ENCODE data around the gene AGAP1. TPM values are rescaled to one million over a fixed set of nuclear protein-coding genes. Genes with fewer than 3 reads are reported as not detected.

AGAP1 gene
- total RNA-seq, 4 donors from 2014 or later = 5.3 to 30.6 (median 19.2) TPM

DNA sequence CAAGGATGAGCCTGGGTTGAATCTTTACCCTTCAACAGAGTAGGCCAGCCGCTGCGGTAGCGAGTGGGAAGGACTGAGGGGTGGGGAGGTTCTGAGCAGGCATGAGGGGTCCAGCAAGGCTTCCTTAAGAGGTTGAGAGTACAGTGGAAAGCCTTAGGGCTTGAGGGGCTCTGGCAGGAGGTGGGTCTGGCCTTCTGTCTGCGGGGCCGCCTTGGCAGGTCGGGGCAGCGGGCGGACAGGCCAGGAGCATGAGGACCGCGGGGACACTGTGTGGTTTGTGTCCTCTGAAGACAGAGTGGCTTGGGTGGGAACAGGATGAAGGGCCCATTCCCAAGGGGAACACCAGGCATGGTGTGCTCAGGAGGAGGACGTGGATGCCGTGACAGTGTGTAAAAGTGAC is 250.3 kb downstream of the AGAP1 start:
- intact Hi-C loops (cut with DNase I; ENCODE audit: low total_unique reads) = loop anchor here (10.0 kb wide), 1 partner anchor 609 kb away; no protein-coding TSS in a partner anchor
- TF ChIP-seq, protein P1, sequence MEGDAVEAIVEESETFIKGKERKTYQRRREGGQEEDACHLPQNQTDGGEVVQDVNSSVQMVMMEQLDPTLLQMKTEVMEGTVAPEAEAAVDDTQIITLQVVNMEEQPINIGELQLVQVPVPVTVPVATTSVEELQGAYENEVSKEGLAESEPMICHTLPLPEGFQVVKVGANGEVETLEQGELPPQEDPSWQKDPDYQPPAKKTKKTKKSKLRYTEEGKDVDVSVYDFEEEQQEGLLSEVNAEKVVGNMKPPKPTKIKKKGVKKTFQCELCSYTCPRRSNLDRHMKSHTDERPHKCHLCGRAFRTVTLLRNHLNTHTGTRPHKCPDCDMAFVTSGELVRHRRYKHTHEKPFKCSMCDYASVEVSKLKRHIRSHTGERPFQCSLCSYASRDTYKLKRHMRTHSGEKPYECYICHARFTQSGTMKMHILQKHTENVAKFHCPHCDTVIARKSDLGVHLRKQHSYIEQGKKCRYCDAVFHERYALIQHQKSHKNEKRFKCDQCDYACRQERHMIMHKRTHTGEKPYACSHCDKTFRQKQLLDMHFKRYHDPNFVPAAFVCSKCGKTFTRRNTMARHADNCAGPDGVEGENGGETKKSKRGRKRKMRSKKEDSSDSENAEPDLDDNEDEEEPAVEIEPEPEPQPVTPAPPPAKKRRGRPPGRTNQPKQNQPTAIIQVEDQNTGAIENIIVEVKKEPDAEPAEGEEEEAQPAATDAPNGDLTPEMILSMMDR (IDR thresholded peaks at IDR 0.05) = no peak
- TF ChIP-seq POLR2A (IDR thresholded peaks at IDR 0.05) = no peak
- H3K9me3 ChIP-seq = no peaks in the 10 kb centered on the region
- H3K27ac ChIP-seq = no peak overlapping the region
- no peak for DNase-seq
- H3K4me3 ChIP-seq = no peak overlapping the region
- no peaks in the 10 kb centered on the region for H3K36me3 ChIP-seq
- H3K4me1 ChIP-seq = no peaks in the 10 kb centered on the region
- H3K27me3 ChIP-seq = no peaks in the 10 kb centered on the region

DNA sequence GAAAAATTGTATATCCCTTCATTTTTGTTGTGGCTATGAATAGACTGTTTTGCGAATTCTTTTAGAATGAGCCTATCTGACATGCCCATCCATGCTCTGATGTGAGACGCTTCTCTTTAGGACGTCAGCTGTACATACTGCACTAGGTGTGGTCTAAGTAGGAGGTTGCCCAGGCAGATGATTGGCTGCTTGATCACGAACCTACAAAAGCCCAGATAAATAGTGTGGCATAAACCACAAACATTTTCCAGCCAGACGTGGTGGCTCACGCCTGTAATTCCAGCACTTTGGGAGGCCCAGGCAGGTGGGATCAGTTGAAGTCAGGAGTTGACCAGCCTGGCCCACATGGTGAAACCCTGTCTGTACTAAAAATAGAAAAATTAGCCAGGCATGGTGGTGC is 251.8 kb downstream of the AGAP1 start:
- Histone ChIP-seq H3K9me3 (no peaks in the 10 kb centered on the region), H3K4me1 (no peaks in the 10 kb centered on the region), H3K4me3 (no peak overlapping the region), H3K36me3 (no peaks in the 10 kb centered on the region), H3K27me3 (no peaks in the 10 kb centered on the region), H3K27ac (no peak overlapping the region)
- no peak for DNase-seq
- intact Hi-C loops (cut with DNase I; ENCODE audit: low total_unique reads) = loop anchor here (5.0 to 10.0 kb wide), 2 partner anchors 148 to 611 kb away; no protein-coding TSS in a partner anchor
- TF ChIP-seq, protein P1 (IDR thresholded peaks at IDR 0.05) = no peak
- no peak for TF ChIP-seq POLR2A (IDR thresholded peaks at IDR 0.05)

DNA sequence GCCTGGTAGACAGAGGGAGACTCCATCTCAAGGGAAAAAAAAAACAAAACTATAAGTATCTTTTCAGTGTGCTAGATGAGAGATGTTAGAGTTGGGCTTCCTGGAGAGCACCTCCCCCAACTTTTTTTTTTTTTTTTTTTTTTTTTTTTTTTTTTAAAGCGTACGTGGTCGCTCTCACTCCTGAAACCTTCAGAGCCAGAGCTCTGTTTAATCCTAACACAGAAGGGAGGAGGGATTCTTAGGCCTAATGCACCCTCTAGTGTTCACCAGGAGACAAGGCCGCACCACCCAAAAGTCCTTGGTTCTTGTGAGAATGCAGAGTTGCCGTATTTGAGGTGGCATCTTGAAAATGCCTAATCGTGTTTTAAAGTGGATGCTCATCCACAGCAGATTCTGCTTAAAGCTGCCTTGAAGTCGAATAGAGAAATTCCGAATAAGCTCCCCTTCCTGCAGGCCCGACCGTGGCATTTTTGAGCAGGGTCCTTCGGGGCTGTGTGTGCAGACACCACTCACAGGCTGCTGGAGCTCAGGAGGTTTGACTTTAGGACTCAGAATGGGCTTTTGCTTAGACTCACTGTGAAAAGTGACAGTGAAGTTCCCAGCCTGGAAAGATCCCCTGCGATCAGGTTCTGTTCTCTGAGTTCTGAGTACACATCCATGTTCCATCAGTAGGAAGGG is 252.6 kb downstream of the AGAP1 start:
- H3K4me1 ChIP-seq = no peaks in the 10 kb centered on the region
- H3K27me3 ChIP-seq = no peaks in the 10 kb centered on the region
- H3K27ac ChIP-seq = no peak overlapping the region
- H3K36me3 ChIP-seq = no peaks in the 10 kb centered on the region
- intact Hi-C loops (cut with DNase I; ENCODE audit: low total_unique reads) = loop anchor here (5.0 to 10.0 kb wide), 2 partner anchors 149 to 612 kb away; no protein-coding TSS in a partner anchor
- TF ChIP-seq POLR2A (IDR thresholded peaks at IDR 0.05) = no peak
- TF ChIP-seq, protein P1 (IDR thresholded peaks at IDR 0.05) = peak; percentile 75 to 85 (median 84)
- no peak overlapping the region for H3K4me3 ChIP-seq
- peak; percentile 65 to 77 for DNase-seq
- H3K9me3 ChIP-seq = no peaks in the 10 kb centered on the region

DNA sequence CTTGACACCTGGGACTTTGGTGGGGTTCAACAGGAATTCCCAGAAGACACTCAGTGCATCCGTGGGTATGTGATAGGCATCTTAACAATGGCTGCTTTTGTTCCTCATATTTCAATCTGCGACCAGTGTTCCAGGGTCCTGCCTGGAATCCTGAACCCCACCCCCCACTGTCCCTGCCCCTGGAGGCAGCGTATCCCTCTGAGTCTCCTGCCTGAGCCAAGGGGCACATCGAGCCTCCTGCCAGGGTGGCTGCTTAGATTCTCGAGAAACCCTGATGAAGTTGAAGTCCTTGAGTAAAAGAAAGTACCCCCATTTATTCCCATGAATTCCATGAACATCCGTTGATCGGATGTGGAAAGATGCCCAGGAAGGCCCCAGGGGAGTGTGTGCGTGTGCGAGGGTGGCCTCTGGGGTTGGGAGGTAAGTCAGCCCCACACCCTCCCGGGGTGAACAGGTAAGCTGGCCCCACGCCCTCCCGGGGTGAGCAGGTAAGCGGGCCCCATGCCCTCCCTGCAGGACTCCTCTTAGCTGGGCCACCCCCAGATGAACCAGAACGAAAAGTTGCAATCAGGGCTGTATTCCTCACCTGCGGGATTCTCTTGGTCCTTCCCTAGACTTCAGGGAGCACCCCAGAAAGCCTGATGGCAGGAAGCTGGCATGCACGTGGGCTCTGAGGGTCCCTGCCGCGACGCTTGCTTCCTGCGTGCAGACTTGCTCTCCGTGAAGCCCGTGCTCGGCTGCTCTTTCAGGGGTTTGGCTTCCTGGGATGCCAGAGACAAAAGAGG is 253.3 kb downstream of the AGAP1 start:
- no peaks in the 10 kb centered on the region for H3K27me3 ChIP-seq
- no peaks in the 10 kb centered on the region for H3K36me3 ChIP-seq
- intact Hi-C loops (cut with DNase I; ENCODE audit: low total_unique reads) = loop anchor here (5.0 to 10.0 kb wide), 2 partner anchors 150 to 612 kb away; no protein-coding TSS in a partner anchor
- no peaks in the 10 kb centered on the region for H3K9me3 ChIP-seq
- no peaks in the 10 kb centered on the region for H3K4me1 ChIP-seq
- TF ChIP-seq POLR2A (IDR thresholded peaks at IDR 0.05) = no peak
- TF ChIP-seq, protein P1 (IDR thresholded peaks at IDR 0.05) = no peak
- no peak overlapping the region for H3K4me3 ChIP-seq
- no peak overlapping the region for H3K27ac ChIP-seq
- DNase-seq = no peak

DNA sequence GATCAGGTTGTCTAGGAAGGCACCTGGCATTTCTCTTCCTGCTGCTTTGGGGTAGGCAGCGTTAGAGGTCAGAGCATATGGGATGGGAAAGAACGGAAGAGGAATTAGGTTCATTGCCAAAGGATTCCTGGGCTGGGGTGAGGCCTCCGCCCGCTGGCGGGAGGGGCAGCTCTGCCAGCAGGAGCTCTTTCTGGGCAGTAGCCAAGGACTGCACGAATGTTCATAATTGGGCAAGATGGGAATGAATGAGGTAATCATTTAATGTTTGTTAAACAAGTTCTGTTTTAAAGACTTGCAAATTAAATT is 253.9 kb downstream of the AGAP1 start:
- Histone ChIP-seq H3K4me3 (no peak overlapping the region), H3K27me3 (no peaks in the 10 kb centered on the region), H3K4me1 (no peaks in the 10 kb centered on the region), H3K9me3 (no peaks in the 10 kb centered on the region), H3K36me3 (no peaks in the 10 kb centered on the region), H3K27ac (no peak overlapping the region)
- intact Hi-C loops (cut with DNase I; ENCODE audit: low total_unique reads) = loop anchor here (5.0 to 10.0 kb wide), 2 partner anchors 150 to 613 kb away; no protein-coding TSS in a partner anchor
- no peak for DNase-seq
- no peak for TF ChIP-seq POLR2A (IDR thresholded peaks at IDR 0.05)
- TF ChIP-seq, protein P1 (IDR thresholded peaks at IDR 0.05) = no peak

Measured in uterus (tissue), 4 donors.